Measurements from ENCODE around the gene CLDND2. TPM values are rescaled to one million over a fixed set of nuclear protein-coding genes. Genes with fewer than 3 reads are reported as not detected.
A peak's percentile ranks its signal among the peaks of the same experiment; 100 is the strongest.

CLDND2 gene
- total RNA-seq, 1 donor from 2014 or later: not detected

- H3K4me1 Mint-ChIP-seq: peaks cover 20% of the 10 kb centered on the region
- H3K27me3 Mint-ChIP-seq (ENCODE audit: insufficient read depth, low read depth): peaks cover 9% of the 10 kb centered on the region
- H3K4me2 ChIP-seq: no peak overlapping the region
- no peak overlapping the region for H3K9ac ChIP-seq
- no peaks in the 10 kb centered on the region for H3K36me3 ChIP-seq
- TF ChIP-seq, protein P1, sequence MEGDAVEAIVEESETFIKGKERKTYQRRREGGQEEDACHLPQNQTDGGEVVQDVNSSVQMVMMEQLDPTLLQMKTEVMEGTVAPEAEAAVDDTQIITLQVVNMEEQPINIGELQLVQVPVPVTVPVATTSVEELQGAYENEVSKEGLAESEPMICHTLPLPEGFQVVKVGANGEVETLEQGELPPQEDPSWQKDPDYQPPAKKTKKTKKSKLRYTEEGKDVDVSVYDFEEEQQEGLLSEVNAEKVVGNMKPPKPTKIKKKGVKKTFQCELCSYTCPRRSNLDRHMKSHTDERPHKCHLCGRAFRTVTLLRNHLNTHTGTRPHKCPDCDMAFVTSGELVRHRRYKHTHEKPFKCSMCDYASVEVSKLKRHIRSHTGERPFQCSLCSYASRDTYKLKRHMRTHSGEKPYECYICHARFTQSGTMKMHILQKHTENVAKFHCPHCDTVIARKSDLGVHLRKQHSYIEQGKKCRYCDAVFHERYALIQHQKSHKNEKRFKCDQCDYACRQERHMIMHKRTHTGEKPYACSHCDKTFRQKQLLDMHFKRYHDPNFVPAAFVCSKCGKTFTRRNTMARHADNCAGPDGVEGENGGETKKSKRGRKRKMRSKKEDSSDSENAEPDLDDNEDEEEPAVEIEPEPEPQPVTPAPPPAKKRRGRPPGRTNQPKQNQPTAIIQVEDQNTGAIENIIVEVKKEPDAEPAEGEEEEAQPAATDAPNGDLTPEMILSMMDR (IDR thresholded peaks at IDR 0.05): no peak
- TF ChIP-seq EZH2phosphoT487 (IDR thresholded peaks at IDR 0.05) (no peak), EZH2 (IDR thresholded peaks at IDR 0.05) (no peak)
- H3K4me1 ChIP-seq: no peaks in the 10 kb centered on the region
- H3K4me3 ChIP-seq: no peak overlapping the region
- H3K36me3 Mint-ChIP-seq: peaks cover 2% of the 10 kb centered on the region
- peaks cover 2% of the 10 kb centered on the region for H3K9me3 Mint-ChIP-seq
- peaks cover 15% of the 10 kb centered on the region for H4K20me1 ChIP-seq (ENCODE audit: low read depth)
- no peak overlapping the region for H3K27ac ChIP-seq
- H3K27me3 ChIP-seq: no peaks in the 10 kb centered on the region
- H3K27ac Mint-ChIP-seq: no peak overlapping the region
- DNase-seq (ENCODE audit: low spot score): no peak
- H3F3A ChIP-seq (ENCODE audit: low read depth): no peaks in the 10 kb centered on the region
- H3K4me3 Mint-ChIP-seq: no peak overlapping the region
- H3K79me2 ChIP-seq (ENCODE audit: low read depth): no peaks in the 10 kb centered on the region
- no peaks in the 10 kb centered on the region for H3K9me3 ChIP-seq (ENCODE audit: low read depth)
- H2AFZ ChIP-seq (replicated peaks): no peak overlapping the region
These were observed 49.0 kb downstream of the CLDND2 start for GRCh38 chr19:51319649-51320279.

DNA sequence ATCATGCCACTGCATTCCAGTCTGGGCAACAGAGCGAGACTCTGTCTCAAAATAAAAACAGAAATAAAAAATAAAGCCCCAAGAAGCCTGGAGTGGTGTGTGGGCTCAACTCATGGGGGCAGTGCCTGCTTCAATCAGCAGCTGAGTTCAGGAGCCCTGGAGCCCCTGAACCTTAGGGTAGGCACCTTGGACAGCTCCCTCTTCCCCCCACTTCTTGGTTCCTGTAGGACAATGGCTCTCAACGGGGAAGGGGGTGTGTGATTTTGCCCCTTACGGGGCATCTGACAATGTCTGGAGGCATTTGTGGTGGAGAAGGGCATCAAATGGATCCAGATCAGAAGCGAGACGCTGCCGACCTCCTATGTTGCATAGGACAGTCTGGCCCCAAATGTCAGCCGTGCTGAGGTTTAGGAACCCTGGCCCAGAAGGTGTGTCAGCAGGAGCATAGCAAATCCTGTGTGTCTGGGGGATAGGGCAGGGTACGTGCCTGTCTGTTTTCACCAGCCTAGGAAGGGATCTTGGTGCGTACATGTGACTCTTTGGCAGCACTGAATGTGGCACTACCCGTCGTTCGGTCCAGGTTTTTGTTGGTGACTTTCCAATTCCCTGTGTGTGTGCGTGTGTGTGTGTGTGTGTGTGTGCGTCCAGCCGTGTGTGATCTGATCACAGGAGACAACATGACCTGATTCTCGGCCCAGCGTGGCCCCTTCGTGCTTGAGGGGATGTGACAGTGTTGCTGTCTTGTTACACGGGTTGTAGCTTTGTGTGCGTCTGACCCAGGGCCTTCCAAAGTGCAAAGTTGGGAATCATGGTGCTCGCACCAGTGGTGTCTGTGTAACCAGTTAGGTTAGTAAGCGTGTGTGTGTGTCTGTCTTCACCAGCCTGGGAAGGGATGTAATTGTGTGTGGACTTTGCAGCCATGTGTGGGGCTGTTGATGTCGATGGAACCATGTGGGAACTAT lies 49.8 kb downstream of the CLDND2 start:
- no peaks in the 10 kb centered on the region for H3K36me3 ChIP-seq
- H3K36me3 Mint-ChIP-seq: peaks cover 4% of the 10 kb centered on the region

GRCh38 chr19:51317968-51318367 lies 50.8 kb downstream of the CLDND2 start:
- H3K4me3 ChIP-seq: no peak overlapping the region
- Mint-ChIP-seq H3K27ac (no peak overlapping the region), H3K27me3 (ENCODE audit: insufficient read depth, low read depth) (peaks cover 6% of the 10 kb centered on the region), H3K36me3 (peaks cover 4% of the 10 kb centered on the region), H3K4me3 (no peak overlapping the region), H3K9me3 (peaks cover 6% of the 10 kb centered on the region), H3K4me1 (peaks cover 25% of the 10 kb centered on the region)
- H3K9me3 ChIP-seq (ENCODE audit: low read depth): no peaks in the 10 kb centered on the region
- H3K27ac ChIP-seq: no peak overlapping the region
- TF ChIP-seq, protein P1 (IDR thresholded peaks at IDR 0.05): no peak
- TF ChIP-seq EZH2 (IDR thresholded peaks at IDR 0.05) (no peak), EZH2phosphoT487 (IDR thresholded peaks at IDR 0.05) (no peak)
- H2AFZ ChIP-seq (replicated peaks): no peak overlapping the region
- no peaks in the 10 kb centered on the region for H3K27me3 ChIP-seq
- DNase-seq (ENCODE audit: low spot score): no peak
- H3K4me1 ChIP-seq: no peaks in the 10 kb centered on the region
- peaks cover 15% of the 10 kb centered on the region for H4K20me1 ChIP-seq (ENCODE audit: low read depth)
- no peaks in the 10 kb centered on the region for H3K79me2 ChIP-seq (ENCODE audit: low read depth)
- H3K36me3 ChIP-seq: no peaks in the 10 kb centered on the region
- H3K4me2 ChIP-seq: no peak overlapping the region
- H3F3A ChIP-seq (ENCODE audit: low read depth): no peaks in the 10 kb centered on the region
- H3K9ac ChIP-seq: no peak overlapping the region

More for the DNA sequence above, 49.8 kb downstream of the CLDND2 start:
- no peaks in the 10 kb centered on the region for H3F3A ChIP-seq (ENCODE audit: low read depth)
- no peak for TF ChIP-seq EZH2phosphoT487 (IDR thresholded peaks at IDR 0.05)
- TF ChIP-seq, protein P1 (IDR thresholded peaks at IDR 0.05): no peak
- no peak for TF ChIP-seq EZH2 (IDR thresholded peaks at IDR 0.05)
- H3K27ac ChIP-seq: no peak overlapping the region
- H3K4me1 Mint-ChIP-seq: peaks cover 20% of the 10 kb centered on the region
- peaks cover 6% of the 10 kb centered on the region for H3K27me3 Mint-ChIP-seq (ENCODE audit: insufficient read depth, low read depth)
- no peaks in the 10 kb centered on the region for H3K27me3 ChIP-seq
- H3K9me3 Mint-ChIP-seq: peaks cover 6% of the 10 kb centered on the region
- peaks cover 15% of the 10 kb centered on the region for H4K20me1 ChIP-seq (ENCODE audit: low read depth)
- H3K4me2 ChIP-seq: no peak overlapping the region
- H3K4me1 ChIP-seq: no peaks in the 10 kb centered on the region
- no peaks in the 10 kb centered on the region for H3K79me2 ChIP-seq (ENCODE audit: low read depth)
- peak; percentile 42 for DNase-seq (ENCODE audit: low spot score)
- H3K27ac Mint-ChIP-seq: peak overlapping the region; percentile 36
- H3K4me3 Mint-ChIP-seq: peak overlapping the region; percentile 4
- no peak overlapping the region for H3K9ac ChIP-seq
- H3K9me3 ChIP-seq (ENCODE audit: low read depth): no peaks in the 10 kb centered on the region
- no peak overlapping the region for H3K4me3 ChIP-seq
- no peak overlapping the region for H2AFZ ChIP-seq (replicated peaks)

Data from neural progenitor cell (in vitro differentiated cells).